ENCODE results near the gene CPN2. TPM values are rescaled to one million over a fixed set of nuclear protein-coding genes. Genes with fewer than 3 reads are reported as not detected.

CPN2 gene
- total and polyA plus RNA-seq, 2 of the 13 experiments (the other 11 are each of a cell fraction or from before 2014, with no cell fraction given), result 26.7 to 27.7 TPM

DNA sequence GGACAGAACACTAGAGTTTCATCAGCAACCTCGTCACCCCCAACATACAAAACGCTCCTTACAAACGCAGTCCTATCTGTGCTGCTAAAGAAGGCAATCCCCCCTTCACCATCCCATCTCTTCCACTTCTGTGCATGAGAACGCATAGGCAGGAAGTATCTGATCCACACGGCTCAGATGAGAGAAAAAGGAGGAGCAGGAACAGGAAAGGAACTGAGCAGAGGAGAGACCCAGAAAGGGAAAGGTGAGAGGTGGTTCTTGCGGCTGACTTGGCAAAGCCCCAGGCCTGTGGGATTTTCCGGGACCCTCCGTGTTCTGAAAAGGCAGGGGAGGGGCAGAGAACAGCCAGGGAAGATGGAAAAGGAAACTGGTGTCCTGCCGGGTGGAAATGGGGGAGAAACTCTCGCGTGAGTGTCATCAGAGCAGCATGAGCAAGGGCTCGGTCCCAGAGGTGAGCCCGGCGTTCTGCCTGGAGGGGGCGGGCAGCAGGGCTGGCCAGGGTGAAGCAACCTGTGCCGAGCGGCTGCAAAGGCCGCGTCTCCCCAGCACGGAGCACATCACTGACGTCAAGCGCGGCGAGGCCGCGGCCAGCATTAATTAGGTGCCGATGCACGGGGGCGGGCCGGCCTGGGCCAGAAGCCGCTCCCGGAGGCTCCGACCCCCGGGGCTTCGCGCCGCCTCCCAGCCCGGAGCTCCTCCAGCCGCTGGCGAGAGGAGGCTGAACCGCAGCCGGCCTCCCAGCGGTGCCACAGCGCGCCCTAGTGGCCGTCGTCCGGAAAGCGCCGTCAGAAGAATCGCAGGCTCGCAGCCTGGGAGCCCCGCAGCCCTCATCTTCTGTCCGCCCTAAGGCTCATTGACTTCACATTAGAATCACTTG is 35.8 kb downstream of the CPN2 start (continued):
- TF ChIP-seq, protein P1, sequence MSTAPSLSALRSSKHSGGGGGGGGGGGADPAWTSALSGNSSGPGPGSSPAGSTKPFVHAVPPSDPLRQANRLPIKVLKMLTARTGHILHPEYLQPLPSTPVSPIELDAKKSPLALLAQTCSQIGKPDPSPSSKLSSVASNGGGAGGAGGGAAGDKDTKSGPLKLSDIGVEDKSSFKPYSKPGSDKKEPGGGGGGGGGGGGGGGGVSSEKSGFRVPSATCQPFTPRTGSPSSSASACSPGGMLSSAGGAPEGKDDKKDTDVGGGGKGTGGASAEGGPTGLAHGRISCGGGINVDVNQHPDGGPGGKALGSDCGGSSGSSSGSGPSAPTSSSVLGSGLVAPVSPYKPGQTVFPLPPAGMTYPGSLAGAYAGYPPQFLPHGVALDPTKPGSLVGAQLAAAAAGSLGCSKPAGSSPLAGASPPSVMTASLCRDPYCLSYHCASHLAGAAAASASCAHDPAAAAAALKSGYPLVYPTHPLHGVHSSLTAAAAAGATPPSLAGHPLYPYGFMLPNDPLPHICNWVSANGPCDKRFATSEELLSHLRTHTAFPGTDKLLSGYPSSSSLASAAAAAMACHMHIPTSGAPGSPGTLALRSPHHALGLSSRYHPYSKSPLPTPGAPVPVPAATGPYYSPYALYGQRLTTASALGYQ (CRISPR knock-in tag; IDR thresholded peaks at IDR 0.05), result no peak; the same call in 1 of the 2 replicates
- TF ChIP-seq, protein P2, sequence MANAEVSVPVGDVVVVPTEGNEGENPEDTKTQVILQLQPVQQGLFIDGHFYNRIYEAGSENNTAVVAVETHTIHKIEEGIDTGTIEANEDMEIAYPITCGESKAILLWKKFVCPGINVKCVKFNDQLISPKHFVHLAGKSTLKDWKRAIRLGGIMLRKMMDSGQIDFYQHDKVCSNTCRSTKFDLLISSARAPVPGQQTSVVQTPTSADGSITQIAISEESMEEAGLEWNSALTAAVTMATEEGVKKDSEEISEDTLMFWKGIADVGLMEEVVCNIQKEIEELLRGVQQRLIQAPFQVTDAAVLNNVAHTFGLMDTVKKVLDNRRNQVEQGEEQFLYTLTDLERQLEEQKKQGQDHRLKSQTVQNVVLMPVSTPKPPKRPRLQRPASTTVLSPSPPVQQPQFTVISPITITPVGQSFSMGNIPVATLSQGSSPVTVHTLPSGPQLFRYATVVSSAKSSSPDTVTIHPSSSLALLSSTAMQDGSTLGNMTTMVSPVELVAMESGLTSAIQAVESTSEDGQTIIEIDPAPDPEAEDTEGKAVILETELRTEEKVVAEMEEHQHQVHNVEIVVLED (CRISPR knock-in tag; IDR thresholded peaks at IDR 0.05; ENCODE audit: borderline replicate concordance), result no peak
- TF ChIP-seq ZNF180 (CRISPR knock-in tag; IDR thresholded peaks at IDR 0.05; ENCODE audit: borderline replicate concordance, low read depth), result no peak
- peak; percentile 40; the same call in 1 of the 2 replicates for TF ChIP-seq ZNF550 (CRISPR knock-in tag; IDR thresholded peaks at IDR 0.05; ENCODE audit: borderline replicate concordance)
- TF ChIP-seq ZNF841 (CRISPR knock-in tag; IDR thresholded peaks at IDR 0.05; ENCODE audit: borderline replicate concordance), result no peak
- no peak for TF ChIP-seq ASH2L (IDR thresholded peaks at IDR 0.05; ENCODE audit: insufficient read length, low read depth, low read length)
- no peak for TF ChIP-seq ZNF556 (CRISPR knock-in tag; IDR thresholded peaks at IDR 0.05; ENCODE audit: borderline replicate concordance)
- TF ChIP-seq HNF4A (CRISPR knock-in tag; IDR thresholded peaks at IDR 0.05), result no peak
- TF ChIP-seq, protein P3, sequence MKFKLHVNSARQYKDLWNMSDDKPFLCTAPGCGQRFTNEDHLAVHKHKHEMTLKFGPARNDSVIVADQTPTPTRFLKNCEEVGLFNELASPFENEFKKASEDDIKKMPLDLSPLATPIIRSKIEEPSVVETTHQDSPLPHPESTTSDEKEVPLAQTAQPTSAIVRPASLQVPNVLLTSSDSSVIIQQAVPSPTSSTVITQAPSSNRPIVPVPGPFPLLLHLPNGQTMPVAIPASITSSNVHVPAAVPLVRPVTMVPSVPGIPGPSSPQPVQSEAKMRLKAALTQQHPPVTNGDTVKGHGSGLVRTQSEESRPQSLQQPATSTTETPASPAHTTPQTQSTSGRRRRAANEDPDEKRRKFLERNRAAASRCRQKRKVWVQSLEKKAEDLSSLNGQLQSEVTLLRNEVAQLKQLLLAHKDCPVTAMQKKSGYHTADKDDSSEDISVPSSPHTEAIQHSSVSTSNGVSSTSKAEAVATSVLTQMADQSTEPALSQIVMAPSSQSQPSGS (CRISPR knock-in tag; IDR thresholded peaks at IDR 0.05), result peak; percentile 38; the same call in 1 of the 2 replicates
- TF ChIP-seq, protein P4, sequence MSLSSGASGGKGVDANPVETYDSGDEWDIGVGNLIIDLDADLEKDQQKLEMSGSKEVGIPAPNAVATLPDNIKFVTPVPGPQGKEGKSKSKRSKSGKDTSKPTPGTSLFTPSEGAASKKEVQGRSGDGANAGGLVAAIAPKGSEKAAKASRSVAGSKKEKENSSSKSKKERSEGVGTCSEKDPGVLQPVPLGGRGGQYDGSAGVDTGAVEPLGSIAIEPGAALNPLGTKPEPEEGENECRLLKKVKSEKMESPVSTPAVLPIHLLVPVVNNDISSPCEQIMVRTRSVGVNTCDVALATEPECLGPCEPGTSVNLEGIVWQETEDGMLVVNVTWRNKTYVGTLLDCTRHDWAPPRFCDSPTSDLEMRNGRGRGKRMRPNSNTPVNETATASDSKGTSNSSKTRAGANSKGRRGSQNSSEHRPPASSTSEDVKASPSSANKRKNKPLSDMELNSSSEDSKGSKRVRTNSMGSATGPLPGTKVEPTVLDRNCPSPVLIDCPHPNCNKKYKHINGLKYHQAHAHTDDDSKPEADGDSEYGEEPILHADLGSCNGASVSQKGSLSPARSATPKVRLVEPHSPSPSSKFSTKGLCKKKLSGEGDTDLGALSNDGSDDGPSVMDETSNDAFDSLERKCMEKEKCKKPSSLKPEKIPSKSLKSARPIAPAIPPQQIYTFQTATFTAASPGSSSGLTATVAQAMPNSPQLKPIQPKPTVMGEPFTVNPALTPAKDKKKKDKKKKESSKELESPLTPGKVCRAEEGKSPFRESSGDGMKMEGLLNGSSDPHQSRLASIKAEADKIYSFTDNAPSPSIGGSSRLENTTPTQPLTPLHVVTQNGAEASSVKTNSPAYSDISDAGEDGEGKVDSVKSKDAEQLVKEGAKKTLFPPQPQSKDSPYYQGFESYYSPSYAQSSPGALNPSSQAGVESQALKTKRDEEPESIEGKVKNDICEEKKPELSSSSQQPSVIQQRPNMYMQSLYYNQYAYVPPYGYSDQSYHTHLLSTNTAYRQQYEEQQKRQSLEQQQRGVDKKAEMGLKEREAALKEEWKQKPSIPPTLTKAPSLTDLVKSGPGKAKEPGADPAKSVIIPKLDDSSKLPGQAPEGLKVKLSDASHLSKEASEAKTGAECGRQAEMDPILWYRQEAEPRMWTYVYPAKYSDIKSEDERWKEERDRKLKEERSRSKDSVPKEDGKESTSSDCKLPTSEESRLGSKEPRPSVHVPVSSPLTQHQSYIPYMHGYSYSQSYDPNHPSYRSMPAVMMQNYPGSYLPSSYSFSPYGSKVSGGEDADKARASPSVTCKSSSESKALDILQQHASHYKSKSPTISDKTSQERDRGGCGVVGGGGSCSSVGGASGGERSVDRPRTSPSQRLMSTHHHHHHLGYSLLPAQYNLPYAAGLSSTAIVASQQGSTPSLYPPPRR (CRISPR knock-in tag; IDR thresholded peaks at IDR 0.05; ENCODE audit: borderline replicate concordance), result no peak
- TF ChIP-seq SETDB1 (CRISPR knock-in tag; IDR thresholded peaks at IDR 0.05; ENCODE audit: borderline replicate concordance), result no peak
- no peak for TF ChIP-seq ZNF558 (CRISPR knock-in tag; IDR thresholded peaks at IDR 0.05; ENCODE audit: borderline replicate concordance)
- TF ChIP-seq, protein P5, sequence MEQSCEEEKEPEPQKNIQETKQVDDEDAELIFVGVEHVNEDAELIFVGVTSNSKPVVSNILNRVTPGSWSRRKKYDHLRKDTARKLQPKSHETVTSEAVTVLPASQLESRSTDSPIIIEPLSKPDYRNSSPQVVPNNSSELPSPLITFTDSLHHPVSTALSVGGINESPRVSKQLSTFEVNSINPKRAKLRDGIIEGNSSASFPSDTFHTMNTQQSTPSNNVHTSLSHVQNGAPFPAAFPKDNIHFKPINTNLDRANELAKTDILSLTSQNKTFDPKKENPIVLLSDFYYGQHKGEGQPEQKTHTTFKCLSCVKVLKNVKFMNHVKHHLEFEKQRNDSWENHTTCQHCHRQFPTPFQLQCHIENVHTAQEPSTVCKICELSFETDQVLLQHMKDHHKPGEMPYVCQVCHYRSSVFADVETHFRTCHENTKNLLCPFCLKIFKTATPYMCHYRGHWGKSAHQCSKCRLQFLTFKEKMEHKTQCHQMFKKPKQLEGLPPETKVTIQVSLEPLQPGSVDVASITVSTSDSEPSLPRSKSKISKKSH (CRISPR knock-in tag; IDR thresholded peaks at IDR 0.05; ENCODE audit: borderline replicate concordance), result peak; percentile 52; the same call in 1 of the 2 replicates
- TF ChIP-seq ZNF674 (CRISPR knock-in tag; IDR thresholded peaks at IDR 0.05; ENCODE audit: low read depth), result no peak
